Activated naive CD4-positive, alpha-beta T cell treated with anti-CD3 and anti-CD28 coated beads, Interleukin-2, amount 50 U/mL, for 16 hours (primary cell): ENCODE measurements around the gene BARX1.
"Not testable (repeated sequence)": the region's sequence is repeated elsewhere in the genome, so short reads cannot be mapped to it uniquely, and the experiment has no call there.

Experiments used
- DNase-seq: peaks from one replicate; pipeline ENCODE4 v3.0.0-alpha.2; 2020

Gene BARX1

GRCh38 chr9:93964685-93965084, 9.5 kb upstream of the BARX1 start:
- DNase-seq, result no peak

GRCh38 chr9:93963969-93964368, 8.8 kb upstream of the BARX1 start:
- no peak for DNase-seq

DNA sequence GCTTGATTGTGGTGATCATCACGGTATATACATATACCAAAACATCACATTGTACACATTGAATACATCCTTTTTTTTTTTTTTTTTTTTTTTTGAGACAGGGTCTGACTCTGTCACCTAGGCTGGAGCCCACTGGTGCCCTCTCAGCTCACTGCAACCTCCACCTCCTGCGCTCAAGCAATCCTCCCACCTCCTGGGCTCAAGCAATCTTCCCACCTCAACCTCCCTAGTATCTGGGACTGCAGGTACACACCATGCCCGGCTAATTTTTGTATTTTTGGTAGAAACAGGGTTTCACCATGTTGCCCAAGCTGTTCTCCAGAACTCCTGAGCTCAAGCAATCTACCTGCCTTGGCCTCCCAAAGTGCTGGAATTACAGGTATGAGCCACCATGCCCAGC, 8.3 kb upstream of the BARX1 start:
- not testable (repeated sequence) for DNase-seq

DNA sequence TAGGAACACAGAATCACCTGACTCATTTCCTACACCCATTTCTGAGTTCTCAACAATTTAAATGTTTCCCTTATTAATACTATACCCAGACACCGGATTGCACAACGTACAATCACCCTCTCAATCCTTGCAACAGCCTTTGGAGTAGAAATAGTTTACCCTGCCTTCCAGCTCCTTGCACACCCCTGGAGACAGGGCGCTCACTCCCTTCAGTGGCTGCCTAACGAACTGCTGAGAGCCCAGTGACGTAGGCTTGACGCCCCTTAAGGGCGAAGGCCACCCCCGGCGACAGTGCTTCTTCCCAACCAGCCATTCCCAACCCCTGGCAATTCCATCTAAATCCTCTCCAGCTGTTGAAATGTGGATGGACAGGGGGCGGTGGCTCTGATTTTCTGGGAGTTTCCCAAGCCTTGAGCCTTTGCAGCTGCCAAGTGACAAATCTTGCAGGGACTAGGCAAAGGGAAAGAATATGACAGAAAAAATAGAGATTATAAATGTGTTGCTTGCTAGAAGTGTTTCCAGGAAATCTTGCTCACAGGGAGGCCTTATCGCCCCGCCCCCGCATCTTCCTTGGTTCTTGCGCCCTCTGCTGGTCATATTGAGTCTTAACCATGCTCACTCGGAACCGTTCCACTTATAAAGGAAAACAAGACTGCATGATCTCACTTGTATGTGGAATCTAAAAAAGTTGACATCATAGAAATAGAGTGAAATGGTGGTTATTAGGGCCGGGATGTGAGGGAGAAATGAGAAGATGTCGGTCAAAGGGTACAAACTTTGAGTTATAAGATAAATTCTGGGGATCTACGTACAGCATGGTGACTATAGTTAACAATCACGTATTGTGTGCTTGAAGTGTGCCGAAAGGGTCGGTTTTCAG, 7.6 kb upstream of the BARX1 start:
- DNase-seq, result peak; percentile 76

GRCh38 chr9:93962017-93962416, 6.9 kb upstream of the BARX1 start:
- no peak for DNase-seq

- no peak for DNase-seq
Observed at GRCh38 chr9:93960971-93961841, 6.1 kb upstream of the BARX1 start.

GRCh38 chr9:93960221-93960970, 5.2 kb upstream of the BARX1 start:
- no peak for DNase-seq

GRCh38 chr9:93959739-93960154, 4.6 kb upstream of the BARX1 start:
- DNase-seq, result no peak

GRCh38 chr9:93958819-93959682, 3.9 kb upstream of the BARX1 start:
- no peak for DNase-seq

GRCh38 chr9:93958121-93958818, 3.1 kb upstream of the BARX1 start:
- no peak for DNase-seq

- no peak for DNase-seq
Observed at GRCh38 chr9:93955981-93956784, 1.0 kb upstream of the BARX1 start.

DNA sequence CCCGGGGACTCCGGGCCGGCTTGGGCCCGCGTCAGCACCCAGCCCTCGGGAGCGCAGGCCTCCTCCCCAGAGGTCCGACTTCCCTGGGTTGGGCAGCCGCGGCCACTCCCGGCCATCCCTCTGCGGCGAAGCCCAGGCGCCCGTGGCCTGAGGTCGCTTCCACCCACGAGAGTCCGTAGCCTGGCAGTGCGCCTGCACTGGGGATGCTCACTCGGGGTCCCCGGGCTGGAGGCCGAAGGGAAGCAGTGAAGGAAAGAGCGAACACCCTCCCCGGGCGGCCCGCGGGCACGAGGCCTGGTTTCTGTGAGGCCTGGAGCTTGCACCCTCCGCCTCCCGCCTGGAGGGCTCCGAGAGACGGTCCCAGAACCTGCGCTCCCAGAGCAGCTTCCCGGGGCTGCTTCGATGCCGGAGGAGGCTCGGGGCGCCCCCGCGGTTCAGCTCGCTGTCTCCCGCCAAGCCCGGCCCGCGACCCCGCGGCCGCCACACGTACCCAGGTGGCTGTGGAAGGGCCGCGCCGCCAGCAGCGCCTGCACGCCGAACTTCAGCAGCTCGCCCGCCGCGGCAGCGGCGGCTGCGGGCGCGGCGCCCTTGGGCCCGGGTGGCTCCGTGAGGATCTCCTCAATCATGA, 607 bp downstream of the BARX1 start:
- DNase-seq, result no peak

GRCh38 chr9:93953496-93954433, 1.4 kb downstream of the BARX1 start:
- no peak for DNase-seq

DNA sequence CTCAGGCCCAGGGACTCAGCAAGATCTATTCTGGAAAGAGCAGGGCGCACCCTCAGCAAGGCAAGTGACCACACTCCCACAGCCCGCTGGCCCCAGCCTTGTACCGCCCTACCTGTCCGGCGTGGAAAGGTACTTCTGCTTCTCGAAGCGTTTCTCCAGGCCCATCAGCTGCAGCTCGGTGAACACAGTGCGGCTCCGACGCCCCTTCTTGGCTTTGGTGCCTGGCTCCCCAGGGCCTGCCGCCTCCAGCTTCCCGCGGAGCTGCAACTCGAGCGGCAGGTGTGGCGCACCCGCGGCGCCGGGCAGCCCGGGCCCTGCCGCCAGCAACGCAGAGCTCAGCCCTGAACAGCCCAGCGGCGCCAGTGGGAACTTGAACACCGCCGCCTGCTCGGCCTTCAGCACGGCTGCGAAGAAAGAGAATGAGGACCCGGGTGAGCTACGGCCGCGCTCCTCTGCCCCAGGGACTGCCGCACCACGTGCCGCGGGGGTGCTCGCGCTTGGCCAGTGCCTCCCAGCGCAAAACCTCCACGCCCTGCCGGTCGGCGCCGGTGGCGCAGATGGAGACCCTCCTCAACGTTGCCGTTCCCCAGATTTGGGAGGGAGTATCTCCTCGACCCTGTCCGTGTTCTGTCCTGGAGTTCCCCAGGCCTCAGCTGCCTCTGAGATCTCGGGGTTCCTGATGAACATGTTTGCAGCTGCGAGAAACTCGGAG, 2.2 kb downstream of the BARX1 start:
- no peak for DNase-seq

DNA sequence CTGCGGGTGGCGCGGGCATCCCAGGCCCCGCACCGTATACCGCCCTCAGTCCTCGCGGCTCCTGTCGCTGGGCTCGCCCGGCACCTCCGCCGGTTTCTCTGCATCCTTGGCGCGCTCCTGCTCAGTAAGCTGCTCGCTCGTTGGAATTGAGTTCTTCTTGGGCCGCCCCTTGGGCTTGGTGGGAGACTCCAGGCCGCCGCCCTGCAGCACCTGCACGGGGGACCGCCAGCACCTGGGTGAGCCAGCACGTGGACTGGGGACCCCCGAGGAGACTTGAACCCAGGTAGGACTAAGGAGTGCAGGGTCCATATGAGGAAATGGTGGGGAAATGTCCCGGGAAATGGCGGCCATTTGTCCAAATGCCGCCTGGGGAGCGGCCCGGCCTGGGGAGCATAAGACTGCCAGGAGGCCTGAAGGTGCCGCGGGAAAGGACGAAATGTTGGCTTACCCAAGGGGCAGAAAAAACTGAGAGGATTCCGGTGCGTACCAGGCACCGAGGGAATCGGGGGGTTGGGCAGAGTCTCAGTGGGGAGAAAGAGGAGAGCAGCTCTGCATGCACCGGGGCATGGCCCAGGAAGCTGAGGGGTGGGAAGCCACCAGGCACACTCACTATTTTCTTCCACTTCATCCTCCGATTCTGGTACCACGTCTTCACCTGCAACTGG, 2.9 kb downstream of the BARX1 start:
- DNase-seq, result no peak

GRCh38 chr9:93951655-93952118, 3.5 kb downstream of the BARX1 start:
- no peak for DNase-seq
